HG02870 (cell line): ENCODE measurements around the gene FLT3.

Experiments used
- ATAC-seq: cut with Tn5 transposase; IDR thresholded peaks from one replicate; pipeline ENCODE4 v1.9.1; 2021; ENCODE audit warnings: mild to moderate bottlenecking, moderate library complexity; ENCODE audit not compliant: unreplicated experiment

The FLT3 gene

GRCh38 chr13:27963491-27963890, 136.9 kb downstream of the FLT3 start:
- no peak for ATAC-seq

DNA sequence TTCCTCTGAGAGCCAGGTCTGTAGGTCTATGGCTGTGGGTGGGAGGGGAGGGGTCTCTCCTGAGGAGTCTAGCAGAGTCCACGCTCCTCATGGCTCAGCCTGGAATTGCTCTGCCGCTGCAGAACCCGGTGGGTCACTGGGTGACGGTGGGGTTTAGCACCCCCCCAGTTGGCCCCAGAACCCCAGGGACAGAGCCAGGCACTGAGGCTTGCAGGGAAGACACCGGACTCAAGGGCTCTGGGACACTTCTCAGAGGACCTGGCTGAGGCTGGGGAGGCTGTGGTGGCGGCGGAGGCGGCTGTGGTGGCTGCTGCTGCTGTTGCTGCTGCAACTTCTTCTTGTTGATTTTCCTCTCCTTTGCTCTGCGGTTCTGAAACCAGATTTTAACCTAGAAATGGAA, 137.4 kb downstream of the FLT3 start:
- no peak for ATAC-seq

DNA sequence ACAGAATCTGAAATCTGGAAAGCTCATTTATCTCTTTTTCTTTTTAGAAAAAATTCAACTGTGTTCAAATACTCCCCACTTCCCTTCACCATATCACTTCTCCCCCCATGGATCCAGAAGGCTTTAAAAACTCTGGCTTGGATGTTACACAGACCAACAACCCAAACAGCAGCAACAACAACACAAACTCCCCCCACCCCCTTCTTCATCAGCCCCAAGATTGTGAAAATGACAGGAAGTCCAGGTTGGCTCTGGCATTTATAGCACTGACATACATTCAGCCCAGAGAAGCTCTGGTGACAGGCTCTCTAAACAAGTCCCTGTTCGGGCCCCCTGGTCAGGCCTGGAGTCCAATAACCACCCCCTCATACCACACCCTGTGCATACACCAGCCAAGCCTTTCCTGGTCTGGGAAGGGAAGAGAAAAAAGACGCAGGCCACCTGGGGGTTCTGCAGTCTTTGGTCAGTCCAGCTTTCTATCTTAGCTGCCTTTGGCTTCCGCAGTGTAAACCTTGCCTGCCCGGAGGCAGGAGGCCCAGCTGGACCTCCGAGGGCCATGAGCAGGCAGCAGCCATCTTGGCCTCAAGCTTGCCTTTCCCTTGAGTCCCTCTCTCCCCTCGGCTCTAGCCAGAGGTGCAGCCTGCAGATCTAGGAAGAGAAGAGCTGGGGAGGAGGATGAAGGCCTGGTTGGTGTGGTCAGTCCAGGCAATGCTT, 138.1 kb downstream of the FLT3 start:
- ATAC-seq: no peak

DNA sequence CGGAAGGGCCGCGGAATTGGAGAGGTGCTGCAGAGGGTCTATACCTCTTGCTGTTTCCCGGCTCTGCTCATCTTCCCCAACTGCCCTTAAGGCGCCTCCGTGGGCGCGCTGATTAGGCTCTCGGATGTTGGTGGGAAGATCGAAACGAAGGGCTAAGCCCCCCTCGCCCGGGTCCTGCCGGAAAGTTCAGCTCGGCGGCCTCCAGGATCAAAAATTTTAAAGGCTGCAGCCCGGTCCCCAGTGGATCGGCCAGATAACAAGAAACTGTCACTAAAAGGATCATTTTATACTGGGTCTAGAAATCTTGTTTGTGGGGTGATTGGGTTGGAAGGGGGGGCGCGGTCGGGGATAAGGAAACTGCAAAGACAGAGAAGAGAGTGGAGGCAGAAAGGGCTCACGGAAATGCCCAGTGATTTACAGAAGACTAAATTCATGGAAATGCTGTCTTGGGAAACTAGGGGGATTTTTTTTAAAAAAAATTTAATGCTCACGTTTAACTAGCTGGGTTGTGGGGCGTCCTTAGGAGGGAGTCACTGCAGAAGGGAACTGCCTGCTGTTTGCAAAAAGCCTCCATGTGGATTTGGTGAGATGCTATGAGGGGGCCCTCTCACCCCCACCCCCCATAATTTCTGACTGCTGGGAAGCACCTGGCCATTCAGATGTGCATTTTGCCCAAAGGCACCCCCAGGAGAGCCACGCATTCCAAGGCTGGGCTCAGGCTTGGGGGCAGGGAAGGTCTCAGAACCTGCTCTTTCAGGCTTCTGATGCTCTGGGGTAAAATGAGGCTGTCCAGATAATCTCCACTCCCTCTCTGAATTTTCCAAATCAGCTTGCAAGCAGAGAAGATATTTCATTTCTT, 138.9 kb downstream of the FLT3 start:
- ATAC-seq: no peak

GRCh38 chr13:27960362-27961226, 139.8 kb downstream of the FLT3 start:
- no peak for ATAC-seq

- ATAC-seq: no peak
Measured at GRCh38 chr13:27959976-27960361, 140.4 kb downstream of the FLT3 start.

- ATAC-seq: no peak
Measured at GRCh38 chr13:27956576-27957300, 143.6 kb downstream of the FLT3 start.

DNA sequence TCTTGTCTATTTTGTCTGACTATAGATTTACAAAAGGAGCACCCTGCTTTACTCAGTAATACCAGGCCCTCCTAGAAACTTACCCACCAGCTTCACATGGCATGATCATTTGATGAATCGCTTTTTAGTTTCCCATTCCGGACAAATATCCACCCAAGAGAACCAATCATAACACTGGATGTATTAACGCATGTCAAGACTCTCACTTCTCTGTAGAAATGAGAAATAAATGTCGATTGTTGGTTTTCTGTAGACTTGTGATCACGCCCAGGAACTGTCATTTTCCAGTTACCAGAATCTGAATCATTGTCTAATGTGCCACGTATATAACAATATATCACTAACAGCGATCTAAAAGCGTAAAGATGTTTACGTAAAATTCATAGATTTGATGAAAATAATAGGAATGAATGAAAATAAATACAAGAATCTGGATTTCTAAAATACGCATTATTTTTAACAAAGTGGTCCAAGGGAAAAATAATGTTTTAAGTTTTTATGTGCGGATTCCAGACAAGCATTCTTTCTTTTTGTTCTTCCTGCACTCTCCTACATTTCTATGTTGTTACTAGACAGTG, 145.3 kb downstream of the FLT3 start:
- ATAC-seq: no peak

DNA sequence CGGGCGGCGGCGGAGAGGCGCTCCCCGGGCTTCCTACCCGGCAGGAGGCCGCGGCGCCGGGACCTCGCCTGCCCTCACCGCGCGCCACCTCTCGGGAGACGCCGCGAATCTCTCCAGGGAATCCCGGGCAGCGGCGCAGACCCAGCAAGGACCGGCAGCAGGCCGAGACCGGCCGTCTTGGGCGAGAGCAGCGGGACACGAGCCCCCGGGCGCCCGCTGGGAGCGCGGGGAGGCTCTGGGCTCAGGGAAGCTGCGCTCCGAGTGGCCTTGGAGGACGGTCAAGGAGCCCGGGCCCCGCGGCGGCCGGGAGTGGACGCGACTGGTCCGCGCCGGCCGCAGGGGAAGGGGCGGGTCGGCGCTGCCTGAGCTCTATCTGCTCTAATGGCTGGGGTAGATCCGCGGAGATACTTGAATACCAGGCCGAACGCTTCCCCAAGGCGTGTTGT, 145.9 kb downstream of the FLT3 start:
- no peak for ATAC-seq

DNA sequence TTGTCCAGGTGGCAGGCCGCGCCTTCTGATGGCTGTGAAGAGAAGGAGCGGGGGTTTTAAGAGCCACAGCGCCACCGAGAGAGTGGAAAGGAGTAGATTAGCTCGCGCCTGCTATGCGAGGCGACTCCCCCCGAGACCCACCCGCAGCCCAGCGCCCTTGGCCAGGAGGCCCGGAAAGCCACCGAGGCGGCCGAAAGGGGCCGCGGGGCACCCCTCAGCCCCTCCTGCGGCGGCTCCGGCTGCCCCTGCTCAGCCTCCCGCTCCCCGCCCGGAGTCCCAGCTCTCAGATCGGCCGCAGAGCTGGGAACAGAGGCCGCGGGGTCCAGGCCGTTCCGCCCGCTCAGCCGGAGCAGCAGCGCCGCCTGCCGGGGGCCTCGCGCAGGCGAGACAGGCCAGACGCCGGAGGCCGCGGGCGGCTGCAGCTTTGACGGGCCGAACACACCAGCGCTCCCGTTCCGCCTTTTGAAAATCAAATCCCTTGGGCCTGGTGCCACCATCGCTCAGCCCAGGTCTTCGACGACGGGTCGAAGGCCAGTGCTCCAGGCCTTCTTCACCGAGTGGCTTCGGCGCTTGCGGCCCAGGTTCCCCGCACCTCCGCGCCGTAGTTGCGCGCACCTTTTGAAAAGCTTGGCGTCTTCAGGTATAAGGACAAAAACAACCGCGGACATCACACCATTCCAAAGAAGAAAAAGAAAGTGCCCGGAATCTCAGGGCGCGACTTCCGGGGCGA, 146.5 kb downstream of the FLT3 start:
- ATAC-seq: no peak
